PFSK-1 (cell line): ENCODE data around the gene HAUS5.

ENCODE experiments used
- FOXP2 ChIP-seq: optimal IDR thresholded peaks from 2 replicates; pipeline ENCODE3; 2011; ENCODE audit warnings: borderline replicate concordance, control low read depth, inconsistent platforms; ENCODE audit not compliant: insufficient read depth; ENCODE audit errors: extremely low read length, extremely low read depth
- POLR2AphosphoS5 ChIP-seq: IDR thresholded peaks from 2 replicates; pipeline ENCODE4 v1.6.1; 2012; ENCODE audit warnings: low read depth, mild to moderate bottlenecking, control low read depth, low read length, moderate library complexity
- REST ChIP-seq, 2 experiments: IDR thresholded peaks; 2 replicates each; pipeline versions ENCODE4 v1.6.1 to v1.8.0; 2011 to 2012; ENCODE audit warnings: low read depth in 2 of 2, low read length in 2 of 2, control low read depth in 1 of 2, inconsistent platforms in 1 of 2, mild to moderate bottlenecking in 1 of 2, moderate library complexity in 1 of 2; ENCODE audit not compliant: insufficient read depth in 1 of 2
- SIN3A ChIP-seq: IDR thresholded peaks from 2 replicates; pipeline ENCODE4 v1.6.1; 2012; ENCODE audit warnings: mild to moderate bottlenecking, low read length, moderate library complexity, borderline replicate concordance; ENCODE audit not compliant: insufficient read depth
- TAF1 ChIP-seq: IDR thresholded peaks from 2 replicates; pipeline ENCODE4 v1.6.1; 2012; ENCODE audit warnings: low read length, control low read depth, borderline replicate concordance; ENCODE audit not compliant: insufficient read depth

HAUS5 gene

GRCh38 chr19:35619290-35619923 lies 6.9 kb downstream of the HAUS5 start:
- TF ChIP-seq POLR2AphosphoS5, result no peak
- no peak for TF ChIP-seq TAF1
- TF ChIP-seq FOXP2, result no peak
- no peak for TF ChIP-seq REST (IDR thresholded peaks at IDR 0.05; ENCODE audit: insufficient read depth in 1 of 2, low read depth in 2 of 2, low read length in 2 of 2)
- no peak for TF ChIP-seq SIN3A

GRCh38 chr19:35620001-35620400 lies 7.5 kb downstream of the HAUS5 start:
- no peak for TF ChIP-seq POLR2AphosphoS5
- TF ChIP-seq TAF1, result no peak
- no peak for TF ChIP-seq SIN3A
- TF ChIP-seq FOXP2, result no peak
- no peak for TF ChIP-seq REST (IDR thresholded peaks at IDR 0.05; ENCODE audit: insufficient read depth in 1 of 2, low read depth in 2 of 2, low read length in 2 of 2)

GRCh38 chr19:35621708-35622107 lies 9.2 kb downstream of the HAUS5 start:
- TF ChIP-seq FOXP2, result no peak
- TF ChIP-seq POLR2AphosphoS5, result no peak
- TF ChIP-seq SIN3A, result no peak
- TF ChIP-seq REST (IDR thresholded peaks at IDR 0.05; ENCODE audit: insufficient read depth in 1 of 2, low read depth in 2 of 2, low read length in 2 of 2), result no peak
- no peak for TF ChIP-seq TAF1

GRCh38 chr19:35622750-35623149 lies 10.2 kb downstream of the HAUS5 start:
- TF ChIP-seq POLR2AphosphoS5, result no peak
- no peak for TF ChIP-seq SIN3A
- TF ChIP-seq TAF1, result no peak
- TF ChIP-seq FOXP2, result no peak
- no peak for TF ChIP-seq REST (IDR thresholded peaks at IDR 0.05; ENCODE audit: insufficient read depth in 1 of 2, low read depth in 2 of 2, low read length in 2 of 2)

- TF ChIP-seq REST (IDR thresholded peaks at IDR 0.05; ENCODE audit: insufficient read depth in 1 of 2, low read depth in 2 of 2, low read length in 2 of 2), result no peak
- no peak for TF ChIP-seq POLR2AphosphoS5
- no peak for TF ChIP-seq FOXP2
- TF ChIP-seq SIN3A, result no peak
- no peak for TF ChIP-seq TAF1
Observed at GRCh38 chr19:35623327-35624010, 10.9 kb downstream of the HAUS5 start.
